H1 (cell line): Measurements from ENCODE around the gene CCDC179. TPM values are rescaled to one million over a fixed set of nuclear protein-coding genes. Genes with fewer than 3 reads are reported as not detected.

Experiments used
- CTCF ChIA-PET: fragments of 300-600 bp; sonication (Branson Sonifier 250); formaldehyde crosslinking; loops from one replicate; lab custom pipeline; 2021; ENCODE audit not compliant: partially characterized antibody; lab: Charles Lee
- POLR2A ChIA-PET: fragments of 300-600 bp; sonication (Branson Sonifier 250); formaldehyde crosslinking; loops from one replicate; lab custom pipeline; 2021; ENCODE audit warnings: inconsistent platforms; ENCODE audit not compliant: partially characterized antibody; lab: Charles Lee
- DNase-seq, 2 experiments: peaks; one replicate each; pipeline versions ENCODE4 v3.0.0 to v3.0.0-alpha.2; 2010 to 2022; ENCODE audit warnings: low spot score in 2 of 2, low read depth in 1 of 2, mixed read lengths in 1 of 2
- FAIRE-seq: peaks from 2 replicates; lab custom pipeline; 2011; peaks lifted over from hg19 to GRCh38; lab: Jason Lieb, UNC
- H2AFZ ChIP-seq: 2 replicates; pipeline ENCODE4 v1.8.1; 2012; ENCODE audit warnings: low read length, inconsistent platforms
- H2AK5ac ChIP-seq: 2 replicates; pipeline ENCODE4 v1.6.1; 2013; ENCODE audit warnings: low read depth, low read length
- H2BK120ac ChIP-seq: replicated peaks from 2 replicates; pipeline ENCODE3; 2013; ENCODE audit warnings: low read depth, low read length, inconsistent platforms
- H2BK12ac ChIP-seq: 2 replicates; pipeline ENCODE4 v1.6.1; 2013; ENCODE audit warnings: low read depth, low read length
- H2BK15ac ChIP-seq: 2 replicates; pipeline ENCODE4 v1.6.1; 2013; ENCODE audit warnings: low read length
- H2BK20ac ChIP-seq: 2 replicates; pipeline ENCODE4 v1.6.1; 2013; ENCODE audit warnings: low read length
- H2BK5ac ChIP-seq: 2 replicates; pipeline ENCODE4 v1.6.1; 2013; ENCODE audit warnings: low read depth, low read length
- H3K14ac ChIP-seq: 2 replicates; pipeline ENCODE4 v1.6.1; 2013; ENCODE audit warnings: inconsistent platforms; ENCODE audit not compliant: insufficient read length
- H3K18ac ChIP-seq: 2 replicates; pipeline ENCODE4 v1.6.1; 2013; ENCODE audit warnings: low read length; ENCODE audit errors: extremely low read depth
- H3K23ac ChIP-seq: 2 replicates; pipeline ENCODE4 v1.6.1; 2013; ENCODE audit warnings: inconsistent platforms; ENCODE audit not compliant: insufficient read length
- H3K23me2 ChIP-seq: 2 replicates; pipeline ENCODE4 v1.6.1; 2013; ENCODE audit warnings: low read depth, low read length
- H3K27ac ChIP-seq: 2 replicates; pipeline ENCODE4 v1.6.1; 2011; ENCODE audit warnings: low read depth, low read length, inconsistent platforms
- H3K27me3 ChIP-seq, 4 experiments: replicated peaks in 1 of 4; 1 replicate in 1 of 4; 2 replicates in 3 of 4; pipeline versions ENCODE4 v1.6.1 to v1.8.1; 2011 to 2013; ENCODE audit warnings: low read length in 3 of 4, mild to moderate bottlenecking in 3 of 4, inconsistent platforms in 2 of 4, mixed read lengths in 2 of 4, moderate library complexity in 1 of 4; ENCODE audit not compliant: control insufficient read depth in 3 of 4, insufficient read depth in 3 of 4; ENCODE audit errors: extremely low read depth in 1 of 4
- H3K36me3 ChIP-seq, 4 experiments: 2 replicates each; pipeline versions ENCODE4 v1.6.1 to v1.8.1; 2011 to 2013; ENCODE audit warnings: mild to moderate bottlenecking in 4 of 4, low read length in 3 of 4, moderate library complexity in 2 of 4, control low read depth in 1 of 4, inconsistent platforms in 1 of 4; ENCODE audit not compliant: insufficient read depth in 4 of 4, control insufficient read depth in 2 of 4
- H3K4ac ChIP-seq: replicated peaks from 2 replicates; pipeline ENCODE3; 2013; ENCODE audit warnings: low read length, low read depth, mixed read lengths, inconsistent platforms; ENCODE audit not compliant: insufficient read length
- H3K4me1 ChIP-seq, 4 experiments: replicated peaks in 1 of 4; 1 replicate in 1 of 4; 2 replicates in 3 of 4; pipeline versions ENCODE4 v1.6.1 to v1.8.1; 2011 to 2013; ENCODE audit warnings: low read length in 3 of 4, inconsistent platforms in 2 of 4, mixed read lengths in 1 of 4; ENCODE audit not compliant: insufficient read depth in 4 of 4, control insufficient read depth in 3 of 4
- H3K4me2 ChIP-seq, 2 experiments: 2 replicates each; pipeline versions ENCODE4 v1.6.1 to v1.8.1; 2011 to 2013; ENCODE audit warnings: low read depth in 2 of 2, low read length in 2 of 2, control low read depth in 1 of 2, inconsistent platforms in 1 of 2, mild to moderate bottlenecking in 1 of 2; ENCODE audit not compliant: insufficient read depth in 1 of 2
- H3K4me3 ChIP-seq, 4 experiments: fragments of 200-600, 300-600 bp in 1 of 4; sonication (generic), shearing (Covaris generic), sonication (Bioruptor Twin) in 1 of 4; 2 replicates each; pipeline versions ENCODE4 v1.5.1 to v1.8.1; 2011 to 2016; ENCODE audit warnings: low read length in 4 of 4, low read depth in 3 of 4, control low read depth in 2 of 4, inconsistent platforms in 2 of 4, mild to moderate bottlenecking in 2 of 4, mixed read lengths in 1 of 4, moderate library complexity in 1 of 4; ENCODE audit not compliant: insufficient read depth in 2 of 4; ENCODE audit errors: extremely low read depth in 1 of 4
- H3K56ac ChIP-seq: replicated peaks from 2 replicates; pipeline ENCODE3; 2013; ENCODE audit warnings: low read depth, mild to moderate bottlenecking, mixed read lengths, low read length, inconsistent platforms; ENCODE audit not compliant: insufficient read length
- H3K79me1 ChIP-seq: 2 replicates; pipeline ENCODE4 v1.6.1; 2013; ENCODE audit warnings: low read depth, low read length, control low read depth
- H3K79me2 ChIP-seq, 2 experiments: 2 replicates each; pipeline versions ENCODE4 v1.6.1 to v1.8.1; 2012 to 2013; ENCODE audit warnings: low read length in 2 of 2, mild to moderate bottlenecking in 2 of 2, inconsistent platforms in 1 of 2; ENCODE audit not compliant: insufficient read depth in 2 of 2, control insufficient read depth in 1 of 2
- H3K9ac ChIP-seq, 4 experiments: replicated peaks in 1 of 4; 1 replicate in 1 of 4; 2 replicates in 3 of 4; pipeline versions ENCODE4 v1.6.1 to v1.8.1; 2011 to 2013; ENCODE audit warnings: low read depth in 3 of 4, low read length in 3 of 4, control low read depth in 2 of 4, mild to moderate bottlenecking in 2 of 4, moderate library complexity in 2 of 4, inconsistent platforms in 1 of 4; ENCODE audit errors: extremely low read depth in 1 of 4
- H3K9me3 ChIP-seq, 2 experiments: 2 replicates each; pipeline versions ENCODE4 v1.6.1 to v1.8.1; 2012 to 2013; ENCODE audit warnings: mild to moderate bottlenecking in 2 of 2, moderate library complexity in 2 of 2, control low read depth in 1 of 2, inconsistent platforms in 1 of 2, low read depth in 1 of 2, low read length in 1 of 2, mixed read lengths in 1 of 2; ENCODE audit not compliant: insufficient read depth in 2 of 2
- H4K20me1 ChIP-seq, 2 experiments: replicated peaks in 1 of 2; 2 replicates each; pipeline versions ENCODE3 to v1.8.1; 2011 to 2013; ENCODE audit warnings: inconsistent platforms in 2 of 2, low read length in 2 of 2, mild to moderate bottlenecking in 1 of 2; ENCODE audit not compliant: insufficient read depth in 2 of 2, control insufficient read depth in 1 of 2
- H4K5ac ChIP-seq: 2 replicates; pipeline ENCODE4 v1.6.1; 2013; ENCODE audit warnings: low read length, low read depth, mixed read lengths, inconsistent platforms; ENCODE audit not compliant: insufficient read length
- H4K8ac ChIP-seq: 2 replicates; pipeline ENCODE4 v1.8.0; 2013; ENCODE audit warnings: mild to moderate bottlenecking, moderate library complexity, low read length, inconsistent platforms; ENCODE audit not compliant: insufficient read depth; ENCODE audit errors: extremely low read depth
- H4K91ac ChIP-seq: replicated peaks from 2 replicates; pipeline ENCODE3; 2013; ENCODE audit warnings: low read length, mixed read lengths, inconsistent platforms; ENCODE audit not compliant: insufficient read length
- BACH1 ChIP-seq: IDR thresholded peaks from 2 replicates; pipeline ENCODE4 v1.6.1; 2012; ENCODE audit warnings: low read length, improper control_type of control experiment
- CHD1 ChIP-seq: IDR thresholded peaks from 2 replicates; pipeline ENCODE4 v1.6.1; 2012; ENCODE audit warnings: low read depth, low read length, improper control_type of control experiment
- EP300 ChIP-seq, 2 experiments: IDR thresholded peaks; 1 replicate in 1 of 2; 2 replicates in 1 of 2; pipeline ENCODE4 v1.6.1; 2011 to 2012; ENCODE audit warnings: low read depth in 2 of 2, low read length in 2 of 2, mild to moderate bottlenecking in 2 of 2, borderline replicate concordance in 1 of 2, inconsistent platforms in 1 of 2, moderate library complexity in 1 of 2
- HDAC6 ChIP-seq: IDR thresholded peaks from one replicate; pipeline ENCODE4 v1.7.1; 2012; ENCODE audit warnings: low read depth, mild to moderate bottlenecking, inconsistent platforms, low read length, moderate library complexity
- JUN ChIP-seq: IDR thresholded peaks from 2 replicates; pipeline ENCODE4 v1.6.1; 2011; ENCODE audit warnings: low read depth, mild to moderate bottlenecking, improper control_type of control experiment, low read length
- KDM1A ChIP-seq: fragments of 200-600, 300-600 bp; sonication (generic); IDR thresholded peaks from 2 replicates; pipeline ENCODE4 v1.7.1; 2016; ENCODE audit warnings: mild to moderate bottlenecking, low read length, borderline replicate concordance
- MAFK ChIP-seq: IDR thresholded peaks from 2 replicates; pipeline ENCODE4 v1.6.1; 2012; ENCODE audit warnings: low read depth, mild to moderate bottlenecking, improper control_type of control experiment, low read length
- NRF1 ChIP-seq: IDR thresholded peaks from 2 replicates; pipeline ENCODE4 v1.6.1; 2011; ENCODE audit warnings: mild to moderate bottlenecking, low read depth, low read length, improper control_type of control experiment
- PHF8 ChIP-seq: fragments of 200-600 bp; sonication (generic); conservative IDR thresholded peaks from 2 replicates; pipeline ENCODE4 v1.7.1; 2012; ENCODE audit warnings: low read depth, mild to moderate bottlenecking, inconsistent platforms, low read length, moderate library complexity
- POLR2AphosphoS5 ChIP-seq: IDR thresholded peaks from 2 replicates; pipeline ENCODE4 v1.6.1; 2011; ENCODE audit warnings: low read depth, low read length
- RFX5 ChIP-seq: IDR thresholded peaks from 2 replicates; pipeline ENCODE4 v1.6.1; 2011; ENCODE audit warnings: low read depth, low read length, improper control_type of control experiment, borderline replicate concordance
- SAP30 ChIP-seq: fragments of 300-600 bp; sonication (generic); IDR thresholded peaks from 2 replicates; pipeline ENCODE4 v1.7.1; 2012; ENCODE audit warnings: low read length, moderate library complexity, mild to moderate bottlenecking, inconsistent platforms; ENCODE audit not compliant: insufficient read depth, insufficient replicate concordance
- WGBS, 2 experiments: shearing (Covaris generic) in 1 of 2; methylation state at CpG; one replicate each; pipeline versions ENCODE4 v1.1.6 to v1.1.7; 2013 to 2015; ENCODE audit warnings: low lambda C conversion rate in 2 of 2, mixed read lengths in 2 of 2, inconsistent platforms in 1 of 2, low coverage in 1 of 2, missing lambda C conversion rate in 1 of 2; ENCODE audit not compliant: insufficient replicate concordance in 2 of 2, insufficient coverage in 1 of 2, insufficient read length in 1 of 2; ENCODE audit errors: extremely low coverage in 1 of 2, missing lambda C conversion rate in 1 of 2; 5-methylcytosine and 5-hydroxymethylcytosine counted together
- polyA plus RNA-seq, 7 experiments: library from polyadenylated mRNA; depleted of rRNA in 3 of 7; stranded (reverse) in 5 of 7; unstranded in 2 of 7; fragments of >200 nt in 5 of 7; fragments of 200-250 nt in 2 of 7; gene quantifications; 1 replicate in 5 of 7; 2 replicates in 1 of 7; 4 replicates in 1 of 7; pipeline versions ENCODE4 v1.2.1 to v1.2.3, GENCODE V29; 2011 to 2013; ENCODE audit warnings: missing spikeins in 2 of 7, mixed read lengths in 2 of 7
- total RNA-seq: library from RNA; stranded (reverse); fragmentation: NEBNext Ultra II Directional; extraction: Animal tissue kit (Norgen Biotek cat#: 25700); gene quantifications from 2 replicates; pipeline ENCODE4 v1.2.1, GENCODE V29; 2021
- TF ChIP-seq, protein P1 (sequence below): IDR thresholded peaks from 2 replicates; pipeline ENCODE4 v1.6.1; 2011; ENCODE audit warnings: low read depth, mild to moderate bottlenecking, low read length; ENCODE audit not compliant: insufficient read depth

The CCDC179 gene
- total and polyA plus RNA-seq, 2 of the 8 experiments (the other 6 are each of a cell fraction or from before 2014, with no cell fraction given), result not detected

DNA sequence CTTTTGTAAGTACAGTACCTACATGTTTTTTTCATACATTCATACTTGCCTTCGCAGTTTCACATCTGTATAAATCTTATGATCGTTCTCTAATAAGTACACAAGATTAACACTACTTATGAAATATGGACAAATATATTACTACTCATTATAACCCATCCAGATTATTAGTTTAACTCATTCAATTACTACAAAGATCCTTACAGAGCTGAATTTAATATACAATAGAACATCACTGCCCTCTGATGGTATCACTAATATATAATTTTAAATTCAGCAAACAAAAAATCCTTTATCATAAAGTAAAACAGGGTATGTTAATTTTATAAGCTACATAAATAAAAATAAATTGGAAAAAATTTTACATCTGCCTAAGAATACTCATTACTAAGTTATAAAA lies 38.1 kb downstream of the CCDC179 start:
- Histone ChIP-seq H4K5ac (no peak overlapping the region), H4K20me1 (no peaks in the 10 kb centered on the region), H3K4ac (no peak overlapping the region), H3K9me3 (no peaks in the 10 kb centered on the region), H3K56ac (no peak overlapping the region), H3K36me3 (no peaks in the 10 kb centered on the region), H3K14ac (no peak overlapping the region), H2BK15ac (no peak overlapping the region), H3K23ac (no peak overlapping the region), H3K23me2 (no peaks in the 10 kb centered on the region), H4K8ac (no peak overlapping the region), H3K4me1 (no peaks in the 10 kb centered on the region), H3K4me3 (no peak overlapping the region), H4K91ac (no peak overlapping the region), H3K4me2 (no peak overlapping the region), H2BK120ac (no peak overlapping the region), H3K18ac (no peak overlapping the region), H3K79me1 (no peaks in the 10 kb centered on the region), H2BK20ac (no peak overlapping the region), H2BK5ac (no peak overlapping the region), H2AK5ac (no peak overlapping the region), H2AFZ (no peak overlapping the region), H3K9ac (no peak overlapping the region), H2BK12ac (no peak overlapping the region), H3K27ac (no peak overlapping the region), H3K79me2 (no peaks in the 10 kb centered on the region), H3K27me3 (no peaks in the 10 kb centered on the region)
- WGBS, 2 experiments, result 96% methylated on average over 2 of the region's 2 CpGs; no CpG with 5 or more reads in 1 of the 2 experiments
- ChIA-PET CTCF (interaction anchor here (1.1 to 1.7 kb wide), 2 partner anchors 29 to 35 kb away, joined by 3 read pairs; no protein-coding TSS in a partner anchor), POLR2A (no interaction called here)
- DNase-seq (no peak), FAIRE-seq (no peak)
- TF ChIP-seq NRF1 (no peak), EP300 (IDR thresholded peaks at IDR 0.05; ENCODE audit: borderline replicate concordance in 1 of 2, low read depth in 2 of 2, low read length in 2 of 2) (no peak), CHD1 (no peak), POLR2AphosphoS5 (no peak), PHF8 (no peak), KDM1A (no peak), JUN (no peak), SAP30 (no peak), RFX5 (no peak), MAFK (no peak), HDAC6 (no peak), BACH1 (no peak)
- TF ChIP-seq, protein P1, sequence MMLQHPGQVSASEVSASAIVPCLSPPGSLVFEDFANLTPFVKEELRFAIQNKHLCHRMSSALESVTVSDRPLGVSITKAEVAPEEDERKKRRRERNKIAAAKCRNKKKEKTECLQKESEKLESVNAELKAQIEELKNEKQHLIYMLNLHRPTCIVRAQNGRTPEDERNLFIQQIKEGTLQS, result no peak
